GM23338 (cell line): Measurements from ENCODE around the gene PHLPP2. TPM values are rescaled to one million over a fixed set of nuclear protein-coding genes. Genes with fewer than 3 reads are reported as not detected.

Source experiments
- ATAC-seq: fragments of 200-7000 bp; cut with Tn5 transposase; 3 replicates; pipeline ENCODE4 v1.9.1; 2020
- DNase-seq: peaks from one replicate; pipeline ENCODE4 v3.0.0-alpha.2; 2015; ENCODE audit warnings: low spot score
- H2AFZ ChIP-seq: fragments of 200-600 bp; sonication (generic); 2 replicates; pipeline ENCODE4 v1.8.0; 2016; ENCODE audit warnings: antibody characterized with exemption, mild to moderate bottlenecking, moderate library complexity
- H3F3A ChIP-seq: fragments of 200-600 bp; sonication (generic); replicated peaks from 2 replicates; pipeline ENCODE4 v1.8.0; 2017; ENCODE audit warnings: antibody characterized with exemption, mixed run types, low read depth
- H3K27ac ChIP-seq: fragments of 200-600 bp; sonication (generic); 2 replicates; pipeline ENCODE4 v1.6.1; 2016; ENCODE audit warnings: low read depth
- H3K27me3 ChIP-seq: fragments of 200-600 bp; sonication (generic); 2 replicates; pipeline ENCODE4 v1.8.0; 2016; ENCODE audit warnings: mild to moderate bottlenecking, mixed run types, moderate library complexity; ENCODE audit not compliant: insufficient read depth
- H3K36me3 ChIP-seq: fragments of 200-600 bp; sonication (generic); 2 replicates; pipeline ENCODE4 v1.8.0; 2016; ENCODE audit warnings: mild to moderate bottlenecking; ENCODE audit not compliant: insufficient read depth
- H3K4me1 ChIP-seq: fragments of 200-600 bp; sonication (generic); 2 replicates; pipeline ENCODE4 v1.8.0; 2016; ENCODE audit warnings: mild to moderate bottlenecking, moderate library complexity; ENCODE audit not compliant: insufficient read depth
- H3K4me2 ChIP-seq: fragments of 200-600 bp; sonication (generic); 2 replicates; pipeline ENCODE4 v1.7.1; 2017; ENCODE audit warnings: mixed run types
- H3K4me3 ChIP-seq: fragments of 200-600 bp; sonication (generic); 2 replicates; pipeline ENCODE4 v1.6.1; 2016; ENCODE audit warnings: mixed run types
- H3K79me2 ChIP-seq: fragments of 200-600 bp; sonication (generic); replicated peaks from 2 replicates; pipeline ENCODE4 v1.8.0; 2017; ENCODE audit warnings: mild to moderate bottlenecking; ENCODE audit not compliant: insufficient read depth
- H3K9me2 ChIP-seq: fragments of 200-600 bp; sonication (generic); 2 replicates; pipeline ENCODE4 v1.8.0; 2017; ENCODE audit not compliant: insufficient read depth
- H4K20me1 ChIP-seq: fragments of 200-600 bp; sonication (generic); replicated peaks from 2 replicates; pipeline ENCODE4 v1.8.0; 2017; ENCODE audit warnings: mild to moderate bottlenecking; ENCODE audit not compliant: insufficient read depth
- H3K27ac Mint-ChIP-seq: 2 replicates; pipeline ENCODE4 v1.8.0; 2020; ENCODE audit warnings: inconsistent platforms, mild to moderate bottlenecking, moderate library complexity, mixed read lengths
- H3K27me3 Mint-ChIP-seq: 3 replicates; pipeline ENCODE4 v1.8.0; 2022; ENCODE audit warnings: low read depth, mild to moderate bottlenecking, moderate library complexity, mixed read lengths, inconsistent platforms; ENCODE audit not compliant: insufficient read depth, poor library complexity
- H3K36me3 Mint-ChIP-seq: 3 replicates; pipeline ENCODE4 v1.8.0; 2021; ENCODE audit warnings: low read depth, mild to moderate bottlenecking, inconsistent platforms, moderate library complexity, mixed read lengths
- H3K4me1 Mint-ChIP-seq: 3 replicates; pipeline ENCODE4 v1.8.0; 2020; ENCODE audit warnings: mild to moderate bottlenecking, inconsistent platforms, mixed read lengths
- H3K4me3 Mint-ChIP-seq: 3 replicates; pipeline ENCODE4 v1.8.0; 2021; ENCODE audit warnings: moderate library complexity, mild to moderate bottlenecking, inconsistent platforms, mixed read lengths
- H3K9me3 Mint-ChIP-seq: 3 replicates; pipeline ENCODE4 v1.8.0; 2020; ENCODE audit warnings: moderate library complexity, mild to moderate bottlenecking, inconsistent platforms, mixed read lengths
- CREB1 ChIP-seq: fragments of 250-450 bp; sonication (Bioruptor Pico); IDR thresholded peaks from 2 replicates; pipeline ENCODE4 v1.5.0; 2020; ENCODE audit warnings: low read depth, mild to moderate bottlenecking, moderate library complexity
- CTCF ChIP-seq, 2 experiments: fragments of 200-600 bp in 1 of 2; sonication (generic) in 1 of 2; conservative IDR thresholded peaks; 2 replicates each; pipeline versions ENCODE4 v1.5.1 to v1.6.1; 2016 to 2017; ENCODE audit warnings: antibody characterized with exemption in 2 of 2, low read depth in 2 of 2, mild to moderate bottlenecking in 2 of 2, moderate library complexity in 1 of 2
- ETS1 ChIP-seq: IDR thresholded peaks from 2 replicates; pipeline ENCODE4 v1.6.1; 2016; ENCODE audit warnings: antibody characterized with exemption
- EZH2 ChIP-seq: fragments of 200-600 bp; sonication (generic); IDR thresholded peaks from one replicate; pipeline ENCODE4 v1.8.0; 2017; ENCODE audit warnings: antibody characterized with exemption, mild to moderate bottlenecking, low read depth; ENCODE audit not compliant: unreplicated experiment
- EZH2phosphoT487 ChIP-seq: fragments of 200-600 bp; sonication (generic); IDR thresholded peaks from one replicate; pipeline ENCODE4 v1.8.1; 2018; ENCODE audit warnings: antibody characterized with exemption; ENCODE audit not compliant: unreplicated experiment
- JUNB ChIP-seq: IDR thresholded peaks from one replicate; pipeline ENCODE4 v1.6.1; 2016; ENCODE audit warnings: antibody characterized with exemption; ENCODE audit not compliant: unreplicated experiment
- NANOG ChIP-seq: IDR thresholded peaks from 2 replicates; pipeline ENCODE4 v1.6.1; 2016; ENCODE audit warnings: antibody characterized with exemption, borderline replicate concordance
- POLR2AphosphoS5 ChIP-seq: IDR thresholded peaks from 2 replicates; pipeline ENCODE4 v1.6.1; 2016; ENCODE audit warnings: antibody characterized with exemption, low read depth
- ZNF114 ChIP-seq: fragments of 250-450 bp; sonication (Bioruptor Pico); IDR thresholded peaks from 2 replicates; pipeline ENCODE4 v1.5.0; 2020; ENCODE audit warnings: mild to moderate bottlenecking, moderate library complexity
- ZNF331 ChIP-seq: fragments of 250-450 bp; sonication (Bioruptor Pico); IDR thresholded peaks from 2 replicates; pipeline ENCODE4 v1.5.0; 2020; ENCODE audit warnings: low read depth, mild to moderate bottlenecking, moderate library complexity
- ZNF462 ChIP-seq: fragments of 250-450 bp; sonication (Bioruptor Pico); IDR thresholded peaks from 2 replicates; pipeline ENCODE4 v1.5.0; 2020; ENCODE audit warnings: mild to moderate bottlenecking, moderate library complexity
- polyA plus RNA-seq: library from polyadenylated mRNA; unstranded; fragments of >200 nt; fragmentation: Nextera tagmentation; extraction: Ambion mirVana; gene quantifications from 2 replicates; pipeline ENCODE4 v1.2.1, GENCODE V29; 2016
- total RNA-seq: library from RNA; depleted of rRNA; stranded (reverse); fragments of >200 nt; shearing (Covaris generic); gene quantifications from 2 replicates; pipeline ENCODE4 v1.2.3, GENCODE V29; 2014
- TF ChIP-seq, protein P1 (sequence below): IDR thresholded peaks from one replicate; pipeline ENCODE4 v1.6.1; 2018; ENCODE audit warnings: antibody characterized with exemption; ENCODE audit not compliant: unreplicated experiment

PHLPP2 gene
- total and polyA plus RNA-seq, 2 experiments from 2014 or later, result 4.2 to 20.5 TPM

DNA sequence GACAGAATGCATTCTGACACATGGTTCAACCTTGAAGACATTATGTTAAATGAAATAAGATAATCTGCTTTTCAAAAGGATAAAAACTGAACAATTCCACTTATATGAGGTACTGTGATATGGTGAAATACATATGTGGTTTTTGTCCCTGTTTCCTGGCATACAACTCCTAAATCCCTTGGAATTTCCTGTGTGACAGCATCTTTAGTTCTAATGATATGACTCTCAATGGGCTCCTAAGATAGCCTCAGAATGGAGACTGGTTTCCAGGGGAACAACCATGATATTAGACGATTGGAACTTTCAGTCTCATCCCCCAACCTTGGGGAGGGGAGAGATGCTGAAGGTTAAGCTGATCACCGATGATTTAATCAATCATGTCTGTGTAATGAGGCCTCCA lies 37.7 kb upstream of the PHLPP2 start (continued):
- TF ChIP-seq ZNF462, result no peak

DNA sequence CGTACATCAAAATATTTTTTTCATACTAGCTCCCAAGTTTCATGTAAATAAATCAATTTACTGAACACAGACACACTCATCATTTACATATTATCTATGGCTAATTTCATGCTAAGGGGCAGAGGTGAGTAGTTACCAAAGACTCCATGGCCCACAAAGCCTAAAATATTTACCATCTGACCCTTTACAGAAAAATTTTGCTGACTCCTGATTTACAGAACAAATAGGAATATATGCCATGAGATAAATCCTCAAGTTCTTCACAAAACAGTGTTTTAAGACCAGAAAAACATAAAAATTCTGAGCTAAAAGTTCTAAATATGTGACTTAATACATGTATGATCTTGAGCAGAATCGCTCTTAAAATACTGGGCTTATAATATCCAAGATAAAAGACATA lies 36.6 kb upstream of the PHLPP2 start:
- Histone ChIP-seq H3K79me2 (no peaks in the 10 kb centered on the region), H3K4me1 (no peaks in the 10 kb centered on the region), H2AFZ (no peak overlapping the region), H3K36me3 (peaks cover 45% of the 10 kb centered on the region), H3K9me2 (no peaks in the 10 kb centered on the region), H3F3A (no peaks in the 10 kb centered on the region), H3K27me3 (no peaks in the 10 kb centered on the region), H3K4me2 (no peak overlapping the region), H3K27ac (no peak overlapping the region), H3K4me3 (no peak overlapping the region), H4K20me1 (peaks cover 6% of the 10 kb centered on the region)
- H3K36me3 Mint-ChIP-seq, result peaks cover 57% of the 10 kb centered on the region
- no peaks in the 10 kb centered on the region for H3K4me1 Mint-ChIP-seq
- H3K9me3 Mint-ChIP-seq, result no peaks in the 10 kb centered on the region
- no peak overlapping the region for H3K27ac Mint-ChIP-seq
- ATAC-seq (no peak), DNase-seq (no peak)
- H3K4me3 Mint-ChIP-seq, result no peak overlapping the region
- peaks cover 3% of the 10 kb centered on the region for H3K27me3 Mint-ChIP-seq
- TF ChIP-seq EZH2phosphoT487 (no peak), JUNB (no peak), EZH2 (no peak), ZNF331 (CRISPR knock-in tag) (no peak), POLR2AphosphoS5 (no peak), ZNF114 (no peak), ETS1 (no peak), CREB1 (CRISPR knock-in tag) (no peak), CTCF (conservative IDR thresholded peaks at IDR 0.05; ENCODE audit: low read depth in 2 of 2) (no peak), NANOG (no peak)
- TF ChIP-seq, protein P1, sequence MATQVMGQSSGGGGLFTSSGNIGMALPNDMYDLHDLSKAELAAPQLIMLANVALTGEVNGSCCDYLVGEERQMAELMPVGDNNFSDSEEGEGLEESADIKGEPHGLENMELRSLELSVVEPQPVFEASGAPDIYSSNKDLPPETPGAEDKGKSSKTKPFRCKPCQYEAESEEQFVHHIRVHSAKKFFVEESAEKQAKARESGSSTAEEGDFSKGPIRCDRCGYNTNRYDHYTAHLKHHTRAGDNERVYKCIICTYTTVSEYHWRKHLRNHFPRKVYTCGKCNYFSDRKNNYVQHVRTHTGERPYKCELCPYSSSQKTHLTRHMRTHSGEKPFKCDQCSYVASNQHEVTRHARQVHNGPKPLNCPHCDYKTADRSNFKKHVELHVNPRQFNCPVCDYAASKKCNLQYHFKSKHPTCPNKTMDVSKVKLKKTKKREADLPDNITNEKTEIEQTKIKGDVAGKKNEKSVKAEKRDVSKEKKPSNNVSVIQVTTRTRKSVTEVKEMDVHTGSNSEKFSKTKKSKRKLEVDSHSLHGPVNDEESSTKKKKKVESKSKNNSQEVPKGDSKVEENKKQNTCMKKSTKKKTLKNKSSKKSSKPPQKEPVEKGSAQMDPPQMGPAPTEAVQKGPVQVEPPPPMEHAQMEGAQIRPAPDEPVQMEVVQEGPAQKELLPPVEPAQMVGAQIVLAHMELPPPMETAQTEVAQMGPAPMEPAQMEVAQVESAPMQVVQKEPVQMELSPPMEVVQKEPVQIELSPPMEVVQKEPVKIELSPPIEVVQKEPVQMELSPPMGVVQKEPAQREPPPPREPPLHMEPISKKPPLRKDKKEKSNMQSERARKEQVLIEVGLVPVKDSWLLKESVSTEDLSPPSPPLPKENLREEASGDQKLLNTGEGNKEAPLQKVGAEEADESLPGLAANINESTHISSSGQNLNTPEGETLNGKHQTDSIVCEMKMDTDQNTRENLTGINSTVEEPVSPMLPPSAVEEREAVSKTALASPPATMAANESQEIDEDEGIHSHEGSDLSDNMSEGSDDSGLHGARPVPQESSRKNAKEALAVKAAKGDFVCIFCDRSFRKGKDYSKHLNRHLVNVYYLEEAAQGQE, result no peak
